Caco-2 (cell line): ENCODE data around the gene PARP1. TPM values are rescaled to one million over a fixed set of nuclear protein-coding genes. Genes with fewer than 3 reads are reported as not detected.

Experiments used
- BruUV-seq: library from RNA; stranded (reverse); fragments of 400-500 nt; replicated peaks from 2 replicates; lab custom pipeline; 2021; lab: Mats Ljungman, UMichigan
- CTCF ChIA-PET: fragments of 300-600 bp; sonication (Branson Sonifier 250); formaldehyde crosslinking; loops from one replicate; lab custom pipeline; 2022; ENCODE audit warnings: antibody characterized with exemption; lab: Charles Lee
- POLR2A ChIA-PET: fragments of 300-600 bp; sonication (Branson Sonifier 250); formaldehyde crosslinking; loops from one replicate; lab custom pipeline; 2022; ENCODE audit warnings: antibody characterized with exemption; lab: Charles Lee
- DNase-seq, 2 experiments: peaks; one replicate each; pipeline versions ENCODE4 v3.0.0 to v3.0.0-alpha.2; 2020 to 2022
- H3K27me3 ChIP-seq: replicated peaks from 2 replicates; pipeline ENCODE4 v1.6.0; 2011; ENCODE audit warnings: low read length; ENCODE audit not compliant: control insufficient read depth, insufficient read depth
- H3K36me3 ChIP-seq: 2 replicates; pipeline ENCODE4 v1.5.1; 2011; ENCODE audit warnings: low read length; ENCODE audit not compliant: control insufficient read depth, insufficient read depth
- H3K4me1 ChIP-seq: fragments of 250-450 bp; sonication (Bioruptor Pico); 2 replicates; pipeline ENCODE4 v1.5.1; 2020; ENCODE audit warnings: mild to moderate bottlenecking
- H3K4me3 ChIP-seq: 2 replicates; pipeline ENCODE4 v1.5.1; 2011; ENCODE audit warnings: low read depth, mild to moderate bottlenecking, control low read depth, low read length
- H3K9me3 ChIP-seq: fragments of 250-450 bp; sonication (Bioruptor Pico); 2 replicates; pipeline ENCODE4 v1.5.1; 2020; ENCODE audit warnings: mild to moderate bottlenecking, moderate library complexity
- H3K27ac Mint-ChIP-seq: one replicate; pipeline ENCODE4 v1.8.0; 2022; ENCODE audit warnings: mixed read lengths; ENCODE audit not compliant: unreplicated experiment
- H3K27me3 Mint-ChIP-seq: one replicate; pipeline ENCODE4 v1.8.0; 2022; ENCODE audit warnings: mixed read lengths; ENCODE audit not compliant: insufficient read depth, unreplicated experiment
- H3K36me3 Mint-ChIP-seq: one replicate; pipeline ENCODE4 v1.8.0; 2022; ENCODE audit warnings: mild to moderate bottlenecking, mixed read lengths; ENCODE audit not compliant: insufficient read depth, unreplicated experiment
- H3K4me1 Mint-ChIP-seq: one replicate; pipeline ENCODE4 v1.8.0; 2022; ENCODE audit warnings: low read depth, mixed read lengths; ENCODE audit not compliant: unreplicated experiment
- H3K4me3 Mint-ChIP-seq: one replicate; pipeline ENCODE4 v1.8.0; 2022; ENCODE audit warnings: mild to moderate bottlenecking, moderate library complexity, mixed read lengths; ENCODE audit not compliant: unreplicated experiment
- H3K9me3 Mint-ChIP-seq: one replicate; pipeline ENCODE4 v1.8.0; 2022; ENCODE audit warnings: mixed read lengths; ENCODE audit not compliant: unreplicated experiment
- intact Hi-C: fragments of 100-400 bp; cut with micrococcal nuclease; formaldehyde crosslinking; loops from one replicate; pipeline ENCODE4 v1.10.0; 2022; ENCODE audit not compliant: unreplicated experiment
- total RNA-seq: library from RNA; stranded (reverse); gene quantifications from 2 replicates; pipeline ENCODE4 v1.2.3, GENCODE V29; 2022
- TF ChIP-seq, protein P1 (sequence below), 2 experiments: fragments of 200-600 bp in 1 of 2; IDR thresholded peaks; 1 replicate in 1 of 2; 2 replicates in 1 of 2; pipeline versions ENCODE4 v1.5.1 to v1.8.0; 2011 to 2022; ENCODE audit warnings: antibody characterized with exemption in 1 of 2, control low read depth in 1 of 2, inconsistent platforms in 1 of 2, low read depth in 1 of 2, low read length in 1 of 2, mild to moderate bottlenecking in 1 of 2, moderate library complexity in 1 of 2; ENCODE audit not compliant: insufficient read depth in 1 of 2, severe bottlenecking in 1 of 2, unreplicated experiment in 1 of 2

Gene PARP1
- total RNA-seq, 1 experiment from 2014 or later = 136 TPM

DNA sequence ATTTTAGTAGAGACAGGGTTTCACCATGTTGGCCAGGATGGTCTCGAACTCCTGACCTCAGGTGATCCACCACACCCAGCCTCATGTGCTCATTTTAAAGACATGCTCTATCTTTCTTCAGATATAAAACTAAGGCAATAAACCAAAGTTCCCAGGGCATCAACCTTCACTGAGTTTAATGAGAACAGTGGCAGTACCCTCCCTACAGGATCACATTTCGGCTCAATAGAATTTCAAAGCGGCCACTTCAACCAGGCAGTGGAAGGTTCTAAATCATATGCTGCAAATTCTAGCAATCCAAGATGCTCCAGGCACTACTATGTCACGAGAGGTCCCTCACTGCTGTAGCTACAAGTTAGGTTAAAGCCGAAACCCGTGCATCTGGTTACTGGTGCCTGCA, 45.5 kb downstream of the PARP1 start:
- CTCF ChIA-PET = no interaction called here
- intact Hi-C loops = no loop called here

DNA sequence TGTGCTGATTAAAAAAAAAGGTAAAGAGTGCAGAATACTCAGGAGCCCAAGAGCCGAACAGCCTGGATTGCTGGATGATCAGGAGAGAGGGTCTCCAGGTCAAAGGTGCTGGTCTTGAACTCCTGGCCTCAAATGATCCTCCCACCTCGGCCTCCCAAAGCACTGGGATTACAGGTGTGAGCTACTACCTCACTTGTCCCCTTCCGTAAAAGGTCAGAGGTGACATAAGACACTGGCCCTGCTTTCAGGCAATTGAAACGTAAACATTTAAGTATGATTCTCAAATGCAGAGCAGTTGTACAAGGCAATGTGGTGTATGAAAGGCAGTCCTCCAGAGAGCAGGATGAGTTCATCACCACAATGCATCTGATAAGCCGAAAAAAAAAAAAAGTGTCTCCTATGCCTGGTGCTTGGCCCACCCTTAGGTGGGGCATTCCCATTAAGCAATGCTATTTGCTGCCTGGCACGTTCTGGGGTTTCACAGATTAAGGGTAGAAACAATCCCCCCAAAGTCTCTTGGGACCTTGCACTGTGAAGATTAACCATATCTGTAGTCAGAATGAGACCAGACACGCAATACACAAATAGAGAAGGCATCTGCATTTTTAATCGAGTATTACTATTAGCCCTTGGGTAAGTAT, 47.7 kb downstream of the PARP1 start:
- POLR2A ChIA-PET = no interaction called here
- H3K4me1 Mint-ChIP-seq = no peaks in the 10 kb centered on the region
- TF ChIP-seq, protein P1, sequence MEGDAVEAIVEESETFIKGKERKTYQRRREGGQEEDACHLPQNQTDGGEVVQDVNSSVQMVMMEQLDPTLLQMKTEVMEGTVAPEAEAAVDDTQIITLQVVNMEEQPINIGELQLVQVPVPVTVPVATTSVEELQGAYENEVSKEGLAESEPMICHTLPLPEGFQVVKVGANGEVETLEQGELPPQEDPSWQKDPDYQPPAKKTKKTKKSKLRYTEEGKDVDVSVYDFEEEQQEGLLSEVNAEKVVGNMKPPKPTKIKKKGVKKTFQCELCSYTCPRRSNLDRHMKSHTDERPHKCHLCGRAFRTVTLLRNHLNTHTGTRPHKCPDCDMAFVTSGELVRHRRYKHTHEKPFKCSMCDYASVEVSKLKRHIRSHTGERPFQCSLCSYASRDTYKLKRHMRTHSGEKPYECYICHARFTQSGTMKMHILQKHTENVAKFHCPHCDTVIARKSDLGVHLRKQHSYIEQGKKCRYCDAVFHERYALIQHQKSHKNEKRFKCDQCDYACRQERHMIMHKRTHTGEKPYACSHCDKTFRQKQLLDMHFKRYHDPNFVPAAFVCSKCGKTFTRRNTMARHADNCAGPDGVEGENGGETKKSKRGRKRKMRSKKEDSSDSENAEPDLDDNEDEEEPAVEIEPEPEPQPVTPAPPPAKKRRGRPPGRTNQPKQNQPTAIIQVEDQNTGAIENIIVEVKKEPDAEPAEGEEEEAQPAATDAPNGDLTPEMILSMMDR (IDR thresholded peaks at IDR 0.05; ENCODE audit: insufficient read depth in 1 of 2, low read depth in 1 of 2, low read length in 1 of 2, severe bottlenecking in 1 of 2, unreplicated experiment in 1 of 2) = no peak
- H3K4me1 ChIP-seq = no peaks in the 10 kb centered on the region
- no peak overlapping the region for H3K27ac Mint-ChIP-seq
- intact Hi-C loops = no loop called here
- H3K9me3 ChIP-seq = no peaks in the 10 kb centered on the region
- no peaks in the 10 kb centered on the region for H3K9me3 Mint-ChIP-seq
- no peaks in the 10 kb centered on the region for H3K27me3 ChIP-seq
- no peak overlapping the region for H3K4me3 ChIP-seq
- CTCF ChIA-PET = no interaction called here
- no peaks in the 10 kb centered on the region; the same call in none of the 2 replicates for H3K36me3 ChIP-seq
- no peak overlapping the region for H3K4me3 Mint-ChIP-seq
- H3K36me3 Mint-ChIP-seq = peaks cover 50% of the 10 kb centered on the region
- no peaks in the 10 kb centered on the region for H3K27me3 Mint-ChIP-seq
- DNase-seq = no peak
- BruUV-seq = no TSS peak

More for the DNA sequence above, 45.5 kb downstream of the PARP1 start:
- DNase-seq = no peak
- no TSS peak for BruUV-seq
- H3K27me3 Mint-ChIP-seq = no peaks in the 10 kb centered on the region
- Histone ChIP-seq H3K36me3 (no peaks in the 10 kb centered on the region; the same call in none of the 2 replicates), H3K27me3 (no peaks in the 10 kb centered on the region), H3K9me3 (no peaks in the 10 kb centered on the region), H3K4me3 (no peak overlapping the region), H3K4me1 (no peaks in the 10 kb centered on the region)
- no peak overlapping the region for H3K27ac Mint-ChIP-seq
- peaks cover 52% of the 10 kb centered on the region for H3K36me3 Mint-ChIP-seq
- H3K4me1 Mint-ChIP-seq = no peaks in the 10 kb centered on the region
- POLR2A ChIA-PET = no interaction called here
- no peak overlapping the region for H3K4me3 Mint-ChIP-seq
- TF ChIP-seq, protein P1 (IDR thresholded peaks at IDR 0.05; ENCODE audit: insufficient read depth in 1 of 2, low read depth in 1 of 2, low read length in 1 of 2, severe bottlenecking in 1 of 2, unreplicated experiment in 1 of 2) = no peak
- no peaks in the 10 kb centered on the region for H3K9me3 Mint-ChIP-seq

DNA sequence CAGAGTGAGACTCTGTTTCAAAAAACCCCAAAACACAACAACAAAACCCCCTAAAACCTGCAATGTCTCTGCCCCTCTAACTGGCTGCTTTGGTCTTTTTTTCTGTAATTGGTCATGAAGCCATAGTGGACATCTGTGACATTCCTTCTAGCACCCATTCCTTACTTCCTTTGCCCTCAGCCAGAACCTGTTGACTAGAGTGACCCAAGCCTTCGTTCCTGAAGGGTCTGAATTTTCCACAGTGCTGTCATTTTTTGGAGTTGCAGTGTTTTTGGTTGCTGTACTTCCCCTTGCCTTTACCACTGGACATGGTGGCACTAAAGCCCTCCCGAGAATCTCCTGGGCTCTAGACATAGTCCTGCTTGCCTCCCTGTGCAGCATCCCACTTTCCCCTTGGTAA, 50.5 kb downstream of the PARP1 start:
- BruUV-seq = no TSS peak
- CTCF ChIA-PET = no interaction called here
- H3K4me3 ChIP-seq = no peak overlapping the region
- no peaks in the 10 kb centered on the region for H3K4me1 ChIP-seq
- H3K9me3 Mint-ChIP-seq = no peaks in the 10 kb centered on the region
- no peak for DNase-seq
- H3K4me3 Mint-ChIP-seq = no peak overlapping the region
- POLR2A ChIA-PET = no interaction called here
- H3K36me3 ChIP-seq = no peaks in the 10 kb centered on the region; the same call in none of the 2 replicates
- no peaks in the 10 kb centered on the region for H3K9me3 ChIP-seq
- no peak overlapping the region for H3K27ac Mint-ChIP-seq
- intact Hi-C loops = no loop called here
- TF ChIP-seq, protein P1 (IDR thresholded peaks at IDR 0.05; ENCODE audit: insufficient read depth in 1 of 2, low read depth in 1 of 2, low read length in 1 of 2, severe bottlenecking in 1 of 2, unreplicated experiment in 1 of 2) = no peak
- peaks cover 36% of the 10 kb centered on the region for H3K36me3 Mint-ChIP-seq
- no peaks in the 10 kb centered on the region for H3K27me3 ChIP-seq
- H3K27me3 Mint-ChIP-seq = no peaks in the 10 kb centered on the region
- H3K4me1 Mint-ChIP-seq = no peaks in the 10 kb centered on the region
